ENCODE measurements around the gene ETFA. TPM values are rescaled to one million over a fixed set of nuclear protein-coding genes. Genes with fewer than 3 reads are reported as not detected.

ETFA gene
- polyA plus RNA-seq, 3 donors: 153 to 173 (median 166) TPM

GRCh38 chr15:76193934-76194333 lies 117.3 kb downstream of the ETFA start:
- no peak for DNase-seq (ENCODE audit: extremely low read depth in 1 of 11, low read depth in 9 of 11, low spot score in 4 of 11)

- no peak for DNase-seq (ENCODE audit: extremely low read depth in 1 of 11, low read depth in 9 of 11, low spot score in 4 of 11)
These were observed 118.6 kb downstream of the ETFA start for GRCh38 chr15:76192715-76193114.

- no peak for DNase-seq (ENCODE audit: extremely low read depth in 1 of 11, low read depth in 9 of 11, low spot score in 4 of 11)
These were observed 119.6 kb downstream of the ETFA start for GRCh38 chr15:76191539-76192244.

GRCh38 chr15:76190751-76191538 lies 120.3 kb downstream of the ETFA start:
- DNase-seq (ENCODE audit: extremely low read depth in 1 of 11, low read depth in 9 of 11, low spot score in 4 of 11): peak in 5 of 11 donors; percentile 35 to 63 (median 57)

GRCh38 chr15:76190070-76190564 lies 121.2 kb downstream of the ETFA start:
- DNase-seq (ENCODE audit: extremely low read depth in 1 of 11, low read depth in 9 of 11, low spot score in 4 of 11): no peak

- no peak for DNase-seq (ENCODE audit: extremely low read depth in 1 of 11, low read depth in 9 of 11, low spot score in 4 of 11)
These were observed 122.2 kb downstream of the ETFA start for GRCh38 chr15:76189106-76189505.

- no peak for DNase-seq (ENCODE audit: extremely low read depth in 1 of 11, low read depth in 9 of 11, low spot score in 4 of 11)
These were observed 124.1 kb downstream of the ETFA start for GRCh38 chr15:76187163-76187562.

- no peak for DNase-seq (ENCODE audit: extremely low read depth in 1 of 11, low read depth in 9 of 11, low spot score in 4 of 11)
These were observed 125.6 kb downstream of the ETFA start for GRCh38 chr15:76185716-76186115.

- DNase-seq (ENCODE audit: extremely low read depth in 1 of 11, low read depth in 9 of 11, low spot score in 4 of 11): no peak
These were observed 126.6 kb downstream of the ETFA start for GRCh38 chr15:76184650-76185035.

- no peak for DNase-seq (ENCODE audit: extremely low read depth in 1 of 11, low read depth in 9 of 11, low spot score in 4 of 11)
These were observed 127.2 kb downstream of the ETFA start for GRCh38 chr15:76183930-76184649.

- DNase-seq (ENCODE audit: extremely low read depth in 1 of 11, low read depth in 9 of 11, low spot score in 4 of 11): no peak
These were observed 129.6 kb downstream of the ETFA start for GRCh38 chr15:76181705-76182107.

- DNase-seq (ENCODE audit: extremely low read depth in 1 of 11, low read depth in 9 of 11, low spot score in 4 of 11): no peak
These were observed 130.9 kb downstream of the ETFA start for GRCh38 chr15:76180321-76180720.

- no peak for DNase-seq (ENCODE audit: extremely low read depth in 1 of 11, low read depth in 9 of 11, low spot score in 4 of 11)
These were observed 132.2 kb downstream of the ETFA start for GRCh38 chr15:76179023-76179422.

GRCh38 chr15:76178296-76179000 lies 132.8 kb downstream of the ETFA start:
- DNase-seq (ENCODE audit: extremely low read depth in 1 of 11, low read depth in 9 of 11, low spot score in 4 of 11): no peak

- DNase-seq (ENCODE audit: extremely low read depth in 1 of 11, low read depth in 9 of 11, low spot score in 4 of 11): no peak
These were observed 133.7 kb downstream of the ETFA start for GRCh38 chr15:76177491-76178040.

GRCh38 chr15:76176487-76177085 lies 134.7 kb downstream of the ETFA start:
- DNase-seq (ENCODE audit: extremely low read depth in 1 of 11, low read depth in 9 of 11, low spot score in 4 of 11): no peak

- DNase-seq (ENCODE audit: extremely low read depth in 1 of 11, low read depth in 9 of 11, low spot score in 4 of 11): no peak
These were observed 135.2 kb downstream of the ETFA start for GRCh38 chr15:76176059-76176458.

GRCh38 chr15:76175442-76175841 lies 135.8 kb downstream of the ETFA start:
- DNase-seq (ENCODE audit: extremely low read depth in 1 of 11, low read depth in 9 of 11, low spot score in 4 of 11): no peak

Measured in renal cortex interstitium (tissue), 11 donors.